ENCODE results near the gene ZFP82. TPM values are rescaled to one million over a fixed set of nuclear protein-coding genes. Genes with fewer than 3 reads are reported as not detected.
A peak's percentile ranks its signal among the peaks of the same experiment; 100 is the strongest.

Gene ZFP82
- total RNA-seq, 1 donor from 2014 or later, result 6.0 TPM

DNA sequence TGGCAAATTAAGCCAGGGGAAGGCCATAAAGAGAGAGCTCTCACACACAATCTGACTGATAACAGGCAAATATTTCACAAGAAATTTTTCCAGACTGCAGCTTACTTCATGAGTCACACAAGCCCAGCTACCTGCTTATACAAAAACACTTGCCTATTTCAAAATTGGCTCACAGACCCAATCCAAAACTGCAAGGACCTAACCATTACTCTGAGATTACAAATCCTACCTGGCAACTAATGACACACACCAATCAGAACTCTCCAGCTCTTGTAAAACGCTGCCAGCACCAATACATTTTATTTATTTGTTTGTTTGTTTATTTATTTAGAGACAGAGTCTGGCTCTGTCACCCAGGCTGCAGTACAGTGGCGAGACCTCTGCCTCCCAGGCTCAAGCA, 18.1 kb upstream of the ZFP82 start:
- Histone ChIP-seq H3K4me3 (ENCODE audit: low read depth, low read length) (no peak overlapping the region), H3K36me3 (ENCODE audit: control insufficient read depth, insufficient read depth, low read length) (no peaks in the 10 kb centered on the region), H3K27me3 (ENCODE audit: control insufficient read depth, insufficient read depth, low read length) (no peaks in the 10 kb centered on the region)
- no peak for DNase-seq (ENCODE audit: low read depth)
- TF ChIP-seq, protein P1, sequence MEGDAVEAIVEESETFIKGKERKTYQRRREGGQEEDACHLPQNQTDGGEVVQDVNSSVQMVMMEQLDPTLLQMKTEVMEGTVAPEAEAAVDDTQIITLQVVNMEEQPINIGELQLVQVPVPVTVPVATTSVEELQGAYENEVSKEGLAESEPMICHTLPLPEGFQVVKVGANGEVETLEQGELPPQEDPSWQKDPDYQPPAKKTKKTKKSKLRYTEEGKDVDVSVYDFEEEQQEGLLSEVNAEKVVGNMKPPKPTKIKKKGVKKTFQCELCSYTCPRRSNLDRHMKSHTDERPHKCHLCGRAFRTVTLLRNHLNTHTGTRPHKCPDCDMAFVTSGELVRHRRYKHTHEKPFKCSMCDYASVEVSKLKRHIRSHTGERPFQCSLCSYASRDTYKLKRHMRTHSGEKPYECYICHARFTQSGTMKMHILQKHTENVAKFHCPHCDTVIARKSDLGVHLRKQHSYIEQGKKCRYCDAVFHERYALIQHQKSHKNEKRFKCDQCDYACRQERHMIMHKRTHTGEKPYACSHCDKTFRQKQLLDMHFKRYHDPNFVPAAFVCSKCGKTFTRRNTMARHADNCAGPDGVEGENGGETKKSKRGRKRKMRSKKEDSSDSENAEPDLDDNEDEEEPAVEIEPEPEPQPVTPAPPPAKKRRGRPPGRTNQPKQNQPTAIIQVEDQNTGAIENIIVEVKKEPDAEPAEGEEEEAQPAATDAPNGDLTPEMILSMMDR (IDR thresholded peaks at IDR 0.05; ENCODE audit: insufficient read depth, low read length, poor library complexity, severe bottlenecking), result no peak

GRCh38 chr19:36423925-36424324, 5.5 kb upstream of the ZFP82 start:
- DNase-seq (ENCODE audit: low read depth), result no peak
- TF ChIP-seq, protein P1 (IDR thresholded peaks at IDR 0.05; ENCODE audit: insufficient read depth, low read length, poor library complexity, severe bottlenecking), result no peak
- peaks cover 2% of the 10 kb centered on the region for H3K27me3 ChIP-seq (ENCODE audit: control insufficient read depth, insufficient read depth, low read length)
- H3K36me3 ChIP-seq (ENCODE audit: control insufficient read depth, insufficient read depth, low read length), result no peaks in the 10 kb centered on the region
- no peak overlapping the region for H3K4me3 ChIP-seq (ENCODE audit: low read depth, low read length)

DNA sequence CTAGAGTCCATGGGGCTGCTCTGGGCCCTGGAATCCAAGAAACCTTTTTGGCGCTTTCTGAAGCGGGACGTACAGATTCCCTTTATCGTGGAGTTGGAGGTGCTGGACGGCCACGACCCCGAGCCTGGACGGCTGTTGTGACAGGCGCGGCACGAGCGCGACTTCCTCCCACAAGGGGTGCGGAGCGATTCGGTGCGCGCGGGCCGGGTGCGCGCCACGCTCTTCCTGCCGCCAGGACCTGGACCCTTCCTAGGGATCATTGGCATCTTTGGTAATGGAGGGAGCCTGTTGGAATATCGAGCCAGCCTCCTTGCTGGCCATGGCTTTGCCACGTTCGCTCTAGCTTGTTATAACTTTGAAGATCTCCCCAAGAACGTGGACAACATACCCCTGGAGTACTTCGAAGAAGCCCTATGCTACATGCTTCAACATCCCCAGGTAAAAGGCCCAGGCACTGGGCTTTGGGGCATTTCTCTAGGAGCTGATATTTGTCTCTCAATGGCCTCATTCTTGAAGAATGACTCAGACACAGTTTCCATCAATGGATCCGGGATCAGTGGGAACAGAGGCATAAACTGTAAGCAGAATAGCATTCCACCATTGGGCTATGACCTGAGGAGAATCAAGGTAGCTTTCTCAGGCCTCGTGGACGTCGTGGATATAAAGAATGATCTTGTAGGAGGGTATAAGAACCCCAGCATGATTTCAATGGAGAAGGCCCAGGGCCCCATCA, 3.5 kb upstream of the ZFP82 start:
- TF ChIP-seq, protein P1 (IDR thresholded peaks at IDR 0.05; ENCODE audit: insufficient read depth, low read length, poor library complexity, severe bottlenecking), result no peak
- Histone ChIP-seq H3K36me3 (ENCODE audit: control insufficient read depth, insufficient read depth, low read length) (no peaks in the 10 kb centered on the region), H3K27me3 (ENCODE audit: control insufficient read depth, insufficient read depth, low read length) (peaks cover 2% of the 10 kb centered on the region), H3K4me3 (ENCODE audit: low read depth, low read length) (peak overlapping the region; percentile 33)
- DNase-seq (ENCODE audit: low read depth), result no peak

- TF ChIP-seq, protein P1 (IDR thresholded peaks at IDR 0.05; ENCODE audit: insufficient read depth, low read length, poor library complexity, severe bottlenecking), result no peak
- DNase-seq (ENCODE audit: low read depth), result no peak
- no peaks in the 10 kb centered on the region for H3K36me3 ChIP-seq (ENCODE audit: control insufficient read depth, insufficient read depth, low read length)
- peaks cover 2% of the 10 kb centered on the region for H3K27me3 ChIP-seq (ENCODE audit: control insufficient read depth, insufficient read depth, low read length)
- H3K4me3 ChIP-seq (ENCODE audit: low read depth, low read length), result peak overlapping the region; percentile 33
These were observed 2.7 kb upstream of the ZFP82 start for GRCh38 chr19:36420961-36421748.

DNA sequence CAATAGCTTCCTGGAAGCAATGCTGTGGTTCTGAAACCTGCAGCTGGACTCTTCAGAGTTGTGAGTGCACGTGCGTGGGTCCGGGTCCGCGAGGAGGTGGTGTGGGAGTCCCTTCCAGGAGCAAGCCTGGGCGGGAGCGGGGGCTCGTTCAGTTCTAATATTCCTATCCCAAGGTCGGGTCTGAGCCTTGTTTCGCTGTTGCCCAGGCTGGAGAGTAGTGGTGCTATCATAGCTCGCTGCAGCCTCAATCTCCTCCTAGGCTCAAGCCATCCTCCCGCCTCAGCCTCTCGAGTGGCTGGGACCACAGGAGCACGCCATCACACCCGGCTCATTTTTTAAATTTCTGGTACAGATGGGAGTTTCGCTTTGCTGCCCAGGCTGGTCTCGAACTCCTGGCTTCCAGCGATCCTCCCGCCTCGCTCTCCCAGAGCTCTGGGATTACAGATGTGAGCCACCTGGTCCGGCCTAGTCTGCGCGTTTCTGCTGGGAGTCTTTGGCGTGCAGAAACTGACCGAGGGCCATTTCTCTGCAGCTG, 625 bp downstream of the ZFP82 start:
- no peak for DNase-seq (ENCODE audit: low read depth)
- H3K36me3 ChIP-seq (ENCODE audit: control insufficient read depth, insufficient read depth, low read length), result no peaks in the 10 kb centered on the region
- H3K27me3 ChIP-seq (ENCODE audit: control insufficient read depth, insufficient read depth, low read length), result peaks cover 2% of the 10 kb centered on the region
- TF ChIP-seq, protein P1 (IDR thresholded peaks at IDR 0.05; ENCODE audit: insufficient read depth, low read length, poor library complexity, severe bottlenecking), result no peak
- H3K4me3 ChIP-seq (ENCODE audit: low read depth, low read length), result peak overlapping the region; percentile 70
